GM23338 (cell line): ENCODE data around the gene KNTC1.
"Not testable (repeated sequence)": the region's sequence is repeated elsewhere in the genome, so short reads cannot be mapped to it uniquely, and the experiment has no call there.

ENCODE experiments used
- CREB1 ChIP-seq: fragments of 250-450 bp; sonication (Bioruptor Pico); IDR thresholded peaks from 2 replicates; pipeline ENCODE4 v1.5.0; 2020; ENCODE audit warnings: low read depth, mild to moderate bottlenecking, moderate library complexity
- CTCF ChIP-seq, 2 experiments: fragments of 200-600 bp in 1 of 2; sonication (generic) in 1 of 2; conservative IDR thresholded peaks; 2 replicates each; pipeline versions ENCODE4 v1.5.1 to v1.6.1; 2016 to 2017; ENCODE audit warnings: antibody characterized with exemption in 2 of 2, low read depth in 2 of 2, mild to moderate bottlenecking in 2 of 2, moderate library complexity in 1 of 2
- POLR2AphosphoS5 ChIP-seq: IDR thresholded peaks from 2 replicates; pipeline ENCODE4 v1.6.1; 2016; ENCODE audit warnings: antibody characterized with exemption, low read depth

GRCh38 chr12:122591966-122592365 lies 64.9 kb downstream of the KNTC1 start:
- TF ChIP-seq CTCF (conservative IDR thresholded peaks at IDR 0.05; ENCODE audit: low read depth in 2 of 2); POLR2AphosphoS5; CREB1: not testable (repeated sequence)
